EL (cell line): ENCODE data around the gene KCNK3.

Experiments used
- DNase-seq: peaks from one replicate; pipeline ENCODE4 v3.0.0-alpha.2; 2016

Gene KCNK3

GRCh38 chr2:26691881-26692278 is 642 bp upstream of the KCNK3 start:
- no peak for DNase-seq

- peak; percentile 45 for DNase-seq
Measured at GRCh38 chr2:26692897-26693849, 651 bp downstream of the KCNK3 start.

GRCh38 chr2:26694001-26694400 is 1.5 kb downstream of the KCNK3 start:
- DNase-seq, result no peak

- DNase-seq, result peak; percentile 96
Measured at GRCh38 chr2:26696351-26696816, 3.9 kb downstream of the KCNK3 start.

- DNase-seq, result no peak
Measured at GRCh38 chr2:26697425-26697824, 4.9 kb downstream of the KCNK3 start.

- DNase-seq, result no peak
Measured at GRCh38 chr2:26699295-26699694, 6.8 kb downstream of the KCNK3 start.

- DNase-seq, result no peak
Measured at GRCh38 chr2:26700078-26700477, 7.6 kb downstream of the KCNK3 start.

GRCh38 chr2:26701596-26701995 is 9.1 kb downstream of the KCNK3 start:
- DNase-seq, result no peak

GRCh38 chr2:26702025-26702424 is 9.5 kb downstream of the KCNK3 start:
- DNase-seq, result peak; percentile 27

GRCh38 chr2:26704441-26704977 is 12.0 kb downstream of the KCNK3 start:
- peak; percentile 91 for DNase-seq

- DNase-seq, result no peak
Measured at GRCh38 chr2:26705126-26705525, 12.6 kb downstream of the KCNK3 start.

GRCh38 chr2:26706093-26706492 is 13.6 kb downstream of the KCNK3 start:
- DNase-seq, result no peak

GRCh38 chr2:26706616-26707473 is 14.3 kb downstream of the KCNK3 start:
- DNase-seq, result no peak

- no peak for DNase-seq
Measured at GRCh38 chr2:26707747-26708146, 15.2 kb downstream of the KCNK3 start.

GRCh38 chr2:26708457-26708856 is 15.9 kb downstream of the KCNK3 start:
- DNase-seq, result no peak

GRCh38 chr2:26709323-26710110 is 17.0 kb downstream of the KCNK3 start:
- no peak for DNase-seq

- no peak for DNase-seq
Measured at GRCh38 chr2:26710145-26710544, 17.6 kb downstream of the KCNK3 start.

GRCh38 chr2:26710743-26711456 is 18.4 kb downstream of the KCNK3 start:
- no peak for DNase-seq

GRCh38 chr2:26711457-26712161 is 19.1 kb downstream of the KCNK3 start:
- DNase-seq, result no peak

GRCh38 chr2:26712486-26713465 is 20.3 kb downstream of the KCNK3 start:
- DNase-seq, result no peak
